SK-N-SH (cell line): ENCODE data around the gene ATP8A1.

Experiments
- CTCF ChIP-seq: fragments of 200-600 bp; sonication (generic); IDR thresholded peaks from 2 replicates; pipeline ENCODE4 v1.6.1; 2017; ENCODE audit warnings: antibody characterized with exemption, mild to moderate bottlenecking, moderate library complexity
- MAX ChIP-seq: IDR thresholded peaks from 2 replicates; pipeline ENCODE4 v1.4.0; 2012; ENCODE audit warnings: low read depth
- SIN3A ChIP-seq: IDR thresholded peaks from 2 replicates; pipeline ENCODE4 v1.6.1; 2012; ENCODE audit warnings: low read depth, mild to moderate bottlenecking, low read length, moderate library complexity, borderline replicate concordance

DNA sequence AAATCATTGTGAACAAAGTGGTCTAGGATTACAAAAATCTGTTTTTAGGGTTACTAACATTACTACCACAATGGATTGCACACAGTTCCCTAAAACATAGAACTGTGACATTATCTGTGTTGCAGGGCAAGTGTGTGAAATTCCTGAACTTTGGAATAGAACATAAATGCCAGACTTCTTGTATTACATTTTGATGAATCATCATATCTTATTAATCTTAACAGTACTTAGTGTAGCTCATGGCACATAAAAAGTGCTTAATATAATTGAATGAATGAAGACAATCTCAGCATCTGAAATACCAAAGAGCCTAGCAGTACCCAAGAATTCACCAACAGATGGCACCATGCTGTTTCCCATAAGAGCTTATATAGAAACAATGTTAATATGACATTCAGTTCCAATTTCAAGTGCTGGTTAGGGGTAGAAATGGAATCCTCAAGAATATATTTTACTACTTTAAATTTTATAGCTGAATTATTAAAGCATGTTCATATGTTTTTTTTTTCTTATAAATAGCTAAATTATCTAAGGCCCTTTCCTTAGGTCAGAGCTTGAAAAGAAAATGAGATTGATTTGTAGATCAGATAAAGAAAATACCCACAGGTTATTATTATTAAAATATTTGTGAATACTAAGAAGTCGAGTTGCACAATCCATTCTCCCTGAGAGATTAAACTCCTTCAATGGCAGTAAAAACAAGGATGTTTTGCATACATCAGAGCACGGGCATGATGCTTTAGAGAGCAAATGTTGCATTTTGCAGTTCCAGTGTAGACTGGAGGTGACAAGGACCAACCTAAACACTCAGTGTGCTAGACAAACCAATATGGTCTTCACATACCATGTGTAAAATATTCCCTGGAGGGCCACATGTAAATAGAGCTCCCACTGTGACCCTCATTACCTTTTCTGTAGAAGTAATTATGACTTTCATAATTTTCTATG, 285.3 kb downstream of the ATP8A1 start:
- TF ChIP-seq CTCF = peak; percentile 79
- TF ChIP-seq MAX = no peak
- TF ChIP-seq SIN3A = no peak
